ENCODE data around the gene EMC10. TPM values are rescaled to one million over a fixed set of nuclear protein-coding genes. Genes with fewer than 3 reads are reported as not detected.

The EMC10 gene
- total and polyA plus RNA-seq, 10 of the 15 experiments (the other 5 are each of a cell fraction or from before 2014, with no cell fraction given), result 2.5 to 77.3 (median 20.3) TPM

DNA sequence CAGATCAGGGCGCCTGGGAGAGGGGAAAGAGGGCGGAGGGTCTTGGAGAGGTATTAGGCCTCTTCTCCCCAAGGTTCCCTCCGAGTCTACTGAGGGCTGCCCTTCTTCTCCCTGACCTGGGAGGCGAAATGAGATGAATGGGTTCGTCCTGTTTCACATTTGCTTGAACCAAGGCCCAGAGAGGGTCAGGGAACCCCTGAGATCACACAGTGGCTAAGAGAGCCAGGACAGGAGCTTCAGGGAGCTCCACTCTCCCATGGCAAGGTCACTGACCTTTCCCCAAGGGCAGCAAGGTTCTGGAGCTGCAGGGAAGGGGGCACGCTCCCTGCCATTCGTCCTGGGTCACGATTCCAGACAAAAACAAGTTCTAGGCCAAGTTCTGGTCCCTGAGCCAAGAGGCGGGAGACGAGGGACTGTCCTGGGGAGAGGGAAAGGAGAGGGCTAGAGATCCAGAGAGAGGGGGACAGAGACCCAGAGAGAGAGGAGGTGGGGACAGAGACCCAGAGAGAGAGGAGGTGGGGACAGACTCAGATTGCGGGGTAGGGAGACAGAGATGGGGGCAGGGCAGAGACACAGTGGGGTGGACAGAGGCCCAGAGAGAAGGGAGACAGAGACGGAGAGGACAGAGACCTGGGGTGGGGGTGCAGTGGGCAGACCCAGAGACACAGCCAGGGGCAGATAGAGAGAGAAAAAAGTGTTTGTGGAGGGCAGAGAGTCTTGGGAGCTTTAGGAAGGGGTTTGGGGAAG, 36.9 kb downstream of the EMC10 start:
- ChIA-PET RAD21 (ENCODE audit: unreplicated experiment) (no interaction called here), SMC1A (ENCODE audit: uncharacterized antibody, unreplicated experiment) (no interaction called here), CTCF (no interaction called here), POLR2A (no interaction called here)
- Histone ChIP-seq H3K4me2 (ENCODE audit: control insufficient read depth, insufficient read depth) (no peak overlapping the region), H3K9me3 (replicated peaks; ENCODE audit: control insufficient read depth, insufficient read depth, low read length) (no peaks in the 10 kb centered on the region), H4K20me1 (ENCODE audit: control insufficient read depth, insufficient read depth) (no peaks in the 10 kb centered on the region), H3K4me1 (ENCODE audit: control insufficient read depth, insufficient read depth, low read length) (peaks cover 3% of the 10 kb centered on the region; the same call in 1 of the 2 replicates), H3K27ac (ENCODE audit: control insufficient read depth, insufficient read depth) (no peak overlapping the region), H3K9ac (ENCODE audit: control insufficient read depth, insufficient read depth, low read length) (no peak overlapping the region), H3K36me3 (ENCODE audit: control insufficient read depth in 2 of 2, insufficient read depth in 2 of 2, low read length in 1 of 2) (no peaks in the 10 kb centered on the region), H3K4me3 (no peak overlapping the region), H2AFZ (ENCODE audit: control insufficient read depth, low read depth, low read length) (no peak overlapping the region), H3K27me3 (replicated peaks in 1 of 2; ENCODE audit: control insufficient read depth in 2 of 2, insufficient read depth in 2 of 2, low read length in 1 of 2) (no peaks in the 10 kb centered on the region), H3K79me2 (ENCODE audit: control insufficient read depth, insufficient read depth, low read length) (no peaks in the 10 kb centered on the region)
- BruUV-seq (replicated peaks), result no TSS peak
- WGBS (ENCODE audit: insufficient coverage, insufficient replicate concordance, low lambda C conversion rate, missing lambda C conversion rate), result 69% methylated on average over 12 of the region's 12 CpGs
- intact Hi-C loops (cut with micrococcal nuclease; ENCODE audit: unreplicated experiment) (no loop called here), in situ Hi-C loops (cut with MboI) (no loop called here)
- FAIRE-seq (no peak), ATAC-seq (no peak), DNase-seq (ENCODE audit: low read depth, low spot score) (no peak)
- TF ChIP-seq, protein P1, sequence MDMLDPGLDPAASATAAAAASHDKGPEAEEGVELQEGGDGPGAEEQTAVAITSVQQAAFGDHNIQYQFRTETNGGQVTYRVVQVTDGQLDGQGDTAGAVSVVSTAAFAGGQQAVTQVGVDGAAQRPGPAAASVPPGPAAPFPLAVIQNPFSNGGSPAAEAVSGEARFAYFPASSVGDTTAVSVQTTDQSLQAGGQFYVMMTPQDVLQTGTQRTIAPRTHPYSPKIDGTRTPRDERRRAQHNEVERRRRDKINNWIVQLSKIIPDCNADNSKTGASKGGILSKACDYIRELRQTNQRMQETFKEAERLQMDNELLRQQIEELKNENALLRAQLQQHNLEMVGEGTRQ (IDR thresholded peaks at IDR 0.05; ENCODE audit: borderline replicate concordance, low read depth, low read length), result no peak
- no peak for TF ChIP-seq ZNF24 (IDR thresholded peaks at IDR 0.05)
- TF ChIP-seq STAT1 (conservative IDR thresholded peaks at IDR 0.05), result no peak
- TF ChIP-seq, protein P2, sequence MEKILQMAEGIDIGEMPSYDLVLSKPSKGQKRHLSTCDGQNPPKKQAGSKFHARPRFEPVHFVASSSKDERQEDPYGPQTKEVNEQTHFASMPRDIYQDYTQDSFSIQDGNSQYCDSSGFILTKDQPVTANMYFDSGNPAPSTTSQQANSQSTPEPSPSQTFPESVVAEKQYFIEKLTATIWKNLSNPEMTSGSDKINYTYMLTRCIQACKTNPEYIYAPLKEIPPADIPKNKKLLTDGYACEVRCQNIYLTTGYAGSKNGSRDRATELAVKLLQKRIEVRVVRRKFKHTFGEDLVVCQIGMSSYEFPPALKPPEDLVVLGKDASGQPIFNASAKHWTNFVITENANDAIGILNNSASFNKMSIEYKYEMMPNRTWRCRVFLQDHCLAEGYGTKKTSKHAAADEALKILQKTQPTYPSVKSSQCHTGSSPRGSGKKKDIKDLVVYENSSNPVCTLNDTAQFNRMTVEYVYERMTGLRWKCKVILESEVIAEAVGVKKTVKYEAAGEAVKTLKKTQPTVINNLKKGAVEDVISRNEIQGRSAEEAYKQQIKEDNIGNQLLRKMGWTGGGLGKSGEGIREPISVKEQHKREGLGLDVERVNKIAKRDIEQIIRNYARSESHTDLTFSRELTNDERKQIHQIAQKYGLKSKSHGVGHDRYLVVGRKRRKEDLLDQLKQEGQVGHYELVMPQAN (conservative IDR thresholded peaks at IDR 0.05), result no peak
- TF ChIP-seq CHD1 (IDR thresholded peaks at IDR 0.05; ENCODE audit: low read depth, low read length), result no peak
- TF ChIP-seq SMC3 (IDR thresholded peaks at IDR 0.05; ENCODE audit: borderline replicate concordance, low read length), result no peak
